Measurements from ENCODE around the gene HIPK2.
A peak's percentile ranks its signal among the peaks of the same experiment; 100 is the strongest.
"Not testable (repeated sequence)": the region's sequence is repeated elsewhere in the genome, so short reads cannot be mapped to it uniquely, and the experiment has no call there.

The HIPK2 gene

DNA sequence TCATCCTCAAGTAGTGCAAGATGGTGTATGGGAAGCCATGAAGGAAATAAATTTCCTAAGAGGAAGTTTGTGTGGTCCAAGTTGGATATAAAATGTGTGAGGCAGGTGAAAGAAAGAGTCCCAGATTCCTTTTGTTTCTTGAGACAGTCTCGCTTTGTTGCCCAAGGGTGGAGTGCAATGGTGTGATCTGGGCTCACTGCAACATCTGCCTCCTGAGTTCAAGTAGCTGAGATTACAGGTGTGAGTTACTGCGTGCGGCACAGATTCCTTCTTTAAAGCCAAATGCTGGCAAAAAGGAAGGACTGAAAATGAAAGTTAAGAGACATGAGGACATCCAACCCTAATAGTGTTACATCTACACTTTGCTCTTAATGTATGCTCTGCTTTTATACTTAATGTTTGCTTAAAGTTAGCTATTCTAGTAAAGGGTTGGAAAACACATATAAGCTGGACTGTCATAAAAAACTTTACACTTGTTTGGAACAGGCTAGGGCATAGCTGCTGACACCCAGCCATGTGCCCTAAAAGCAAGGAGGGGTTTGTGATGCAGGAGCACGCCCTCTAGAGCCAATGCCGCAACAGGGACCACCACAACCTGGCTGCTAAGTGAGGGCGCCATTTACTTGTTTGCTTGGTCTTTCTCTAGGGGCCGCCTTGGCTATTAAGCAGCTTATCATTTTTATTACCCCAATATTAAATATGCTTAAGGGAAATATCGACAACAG is 219.8 kb downstream of the HIPK2 start:
- no peaks in the 10 kb centered on the region for H3K9me3 ChIP-seq (ENCODE audit: insufficient read depth, low read depth, low read length)
- WGBS, result 84% methylated on average over 8 of the region's 8 CpGs
- no peak overlapping the region for H3K4me3 ChIP-seq (ENCODE audit: low read length)
- 0 out of 2 replicates have a peak, but pooled peaks cover 6% of the 10 kb centered on the region for H3K4me1 ChIP-seq (ENCODE audit: insufficient read depth, low read length)
- H3K27me3 ChIP-seq (ENCODE audit: insufficient read depth, low read length), result no peaks in the 10 kb centered on the region
- H3K36me3 ChIP-seq (ENCODE audit: insufficient read depth, low read length), result no peaks in the 10 kb centered on the region
- H3K9ac ChIP-seq (ENCODE audit: low read depth, low read length), result no peak overlapping the region
- H3K27ac ChIP-seq (ENCODE audit: low read depth, low read length), result no peak overlapping the region

- not testable (repeated sequence) for H3K4me1 ChIP-seq (ENCODE audit: insufficient read depth, low read length); H3K9ac ChIP-seq (ENCODE audit: low read depth, low read length); H3K4me3 ChIP-seq (ENCODE audit: low read length); H3K27me3 ChIP-seq (ENCODE audit: insufficient read depth, low read length); H3K36me3 ChIP-seq (ENCODE audit: insufficient read depth, low read length); H3K9me3 ChIP-seq (ENCODE audit: insufficient read depth, low read depth, low read length)
- peak overlapping the region; percentile 63; the same call in 1 of the 2 replicates for H3K27ac ChIP-seq (ENCODE audit: low read depth, low read length)
- 74% methylated on average over 8 of the region's 8 CpGs for WGBS
Measured at GRCh38 chr7:139553991-139554700, 223.7 kb downstream of the HIPK2 start.

DNA sequence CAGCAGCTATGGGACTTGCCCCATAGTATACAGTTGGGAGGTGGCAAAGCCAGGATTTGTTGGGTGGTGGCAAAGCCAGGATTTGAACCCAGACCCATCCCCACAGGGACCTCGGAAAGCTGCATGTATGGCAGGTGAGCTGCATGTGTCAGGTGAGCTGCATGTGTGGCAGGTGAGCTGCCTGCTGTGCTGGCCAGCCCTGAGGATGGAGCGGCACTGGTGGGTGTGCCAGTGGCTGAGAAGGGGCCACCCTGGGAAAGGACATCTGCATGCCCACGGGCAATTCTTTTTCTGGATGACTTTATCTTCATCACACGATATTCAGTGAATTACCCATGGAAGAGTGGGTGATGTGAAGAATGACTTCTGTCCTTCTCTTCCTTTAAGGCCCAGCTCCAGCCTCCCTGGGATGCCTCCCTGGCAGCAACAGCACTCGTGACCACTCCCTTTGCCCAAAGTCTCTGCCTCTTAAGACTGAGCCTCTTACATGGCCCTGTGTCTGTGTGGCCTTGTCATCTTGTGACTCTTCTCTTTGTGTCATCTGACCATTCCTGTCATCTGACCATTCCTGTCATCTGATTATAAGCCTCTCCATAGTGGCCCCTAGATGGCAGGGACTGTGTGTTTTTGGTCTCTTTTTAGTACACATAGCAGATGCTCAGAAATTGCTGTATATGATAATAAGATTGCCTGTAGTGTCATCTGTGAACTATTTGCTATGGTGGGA is 229.3 kb downstream of the HIPK2 start:
- no peak overlapping the region for H3K4me3 ChIP-seq (ENCODE audit: low read length)
- 91% methylated on average over 5 of the region's 5 CpGs for WGBS
- no peak overlapping the region for H3K9ac ChIP-seq (ENCODE audit: low read depth, low read length)

DNA sequence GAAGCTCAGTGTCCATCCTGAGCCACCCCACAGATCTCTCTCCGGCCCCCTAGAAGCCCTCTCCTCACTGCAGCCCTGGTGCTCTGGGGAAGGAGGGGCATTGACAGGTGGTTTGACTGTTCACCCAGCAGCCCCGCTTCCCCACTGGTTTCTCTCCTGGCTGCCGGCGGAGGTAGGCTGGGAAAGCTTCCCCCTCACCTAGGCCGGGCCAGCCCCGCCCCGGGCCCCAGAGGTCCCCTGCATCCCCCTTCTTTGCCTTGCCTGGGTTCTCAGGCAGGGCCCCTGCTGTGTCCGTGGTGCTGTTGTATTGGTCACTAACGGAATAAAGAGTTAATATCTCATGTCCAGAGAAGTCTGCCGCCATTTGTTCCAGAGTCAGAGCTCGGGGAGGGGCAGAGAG is 233.2 kb downstream of the HIPK2 start:
- no peak overlapping the region for H3K4me3 ChIP-seq (ENCODE audit: low read length)
- H3K4me1 ChIP-seq (ENCODE audit: insufficient read depth, low read length), result no peaks in the 10 kb centered on the region
- no peaks in the 10 kb centered on the region for H3K27me3 ChIP-seq (ENCODE audit: insufficient read depth, low read length)
- 95% methylated on average over 11 of the region's 11 CpGs for WGBS
- H3K36me3 ChIP-seq (ENCODE audit: insufficient read depth, low read length), result no peaks in the 10 kb centered on the region
- H3K9me3 ChIP-seq (ENCODE audit: insufficient read depth, low read depth, low read length), result no peaks in the 10 kb centered on the region
- no peak overlapping the region for H3K9ac ChIP-seq (ENCODE audit: low read depth, low read length)
- H3K27ac ChIP-seq (ENCODE audit: low read depth, low read length), result no peak overlapping the region

More for the DNA sequence above, 229.3 kb downstream of the HIPK2 start:
- no peak overlapping the region for H3K27ac ChIP-seq (ENCODE audit: low read depth, low read length)
- H3K9me3 ChIP-seq (ENCODE audit: insufficient read depth, low read depth, low read length), result no peaks in the 10 kb centered on the region
- H3K4me1 ChIP-seq (ENCODE audit: insufficient read depth, low read length), result no peaks in the 10 kb centered on the region
- no peaks in the 10 kb centered on the region for H3K27me3 ChIP-seq (ENCODE audit: insufficient read depth, low read length)
- no peaks in the 10 kb centered on the region for H3K36me3 ChIP-seq (ENCODE audit: insufficient read depth, low read length)

DNA sequence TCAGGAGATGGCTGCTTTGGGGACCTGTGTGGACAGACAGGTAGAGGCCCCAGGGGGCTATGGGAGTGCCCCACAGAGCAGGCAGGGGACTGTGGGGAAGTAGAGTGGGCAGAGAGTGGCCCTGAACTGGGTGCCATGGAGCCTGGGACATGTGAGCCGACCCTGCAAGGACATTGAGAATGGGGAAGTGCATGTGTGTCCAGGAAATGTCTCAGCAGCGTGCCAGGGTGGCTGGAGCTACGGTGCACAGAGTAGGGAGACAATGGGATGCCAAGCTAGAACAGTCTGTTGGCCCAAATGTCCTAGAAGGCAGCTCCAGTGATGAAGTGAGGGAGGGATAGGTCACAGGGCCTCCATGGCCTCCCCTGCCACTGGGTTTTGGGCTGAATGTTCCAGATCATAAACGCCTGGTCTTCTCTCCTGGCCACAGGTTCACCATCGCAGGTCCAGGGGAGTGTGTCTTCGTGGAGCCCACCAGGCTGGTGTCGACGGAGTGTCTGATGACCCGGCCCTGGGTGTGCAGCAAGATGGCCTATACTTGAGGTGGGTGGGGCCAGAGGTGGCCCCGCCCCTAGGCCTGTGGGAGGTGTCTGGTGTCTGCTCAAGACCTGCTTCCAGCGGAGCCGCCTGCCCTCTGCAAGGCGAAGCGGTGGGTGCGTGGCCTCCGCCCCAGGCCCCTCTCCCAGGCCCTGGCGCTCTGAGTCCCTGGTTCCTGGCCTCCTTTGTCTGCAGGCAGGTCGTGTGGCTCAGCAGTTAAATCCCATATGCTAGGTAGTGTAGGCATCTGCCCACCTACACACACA is 233.8 kb downstream of the HIPK2 start:
- Histone ChIP-seq H3K36me3 (ENCODE audit: insufficient read depth, low read length) (no peaks in the 10 kb centered on the region), H3K9ac (ENCODE audit: low read depth, low read length) (no peak overlapping the region), H3K27ac (ENCODE audit: low read depth, low read length) (no peak overlapping the region), H3K4me3 (ENCODE audit: low read length) (no peak overlapping the region), H3K9me3 (ENCODE audit: insufficient read depth, low read depth, low read length) (no peaks in the 10 kb centered on the region), H3K4me1 (ENCODE audit: insufficient read depth, low read length) (no peaks in the 10 kb centered on the region), H3K27me3 (ENCODE audit: insufficient read depth, low read length) (no peaks in the 10 kb centered on the region)
- 90% methylated on average over 18 of the region's 18 CpGs for WGBS

DNA sequence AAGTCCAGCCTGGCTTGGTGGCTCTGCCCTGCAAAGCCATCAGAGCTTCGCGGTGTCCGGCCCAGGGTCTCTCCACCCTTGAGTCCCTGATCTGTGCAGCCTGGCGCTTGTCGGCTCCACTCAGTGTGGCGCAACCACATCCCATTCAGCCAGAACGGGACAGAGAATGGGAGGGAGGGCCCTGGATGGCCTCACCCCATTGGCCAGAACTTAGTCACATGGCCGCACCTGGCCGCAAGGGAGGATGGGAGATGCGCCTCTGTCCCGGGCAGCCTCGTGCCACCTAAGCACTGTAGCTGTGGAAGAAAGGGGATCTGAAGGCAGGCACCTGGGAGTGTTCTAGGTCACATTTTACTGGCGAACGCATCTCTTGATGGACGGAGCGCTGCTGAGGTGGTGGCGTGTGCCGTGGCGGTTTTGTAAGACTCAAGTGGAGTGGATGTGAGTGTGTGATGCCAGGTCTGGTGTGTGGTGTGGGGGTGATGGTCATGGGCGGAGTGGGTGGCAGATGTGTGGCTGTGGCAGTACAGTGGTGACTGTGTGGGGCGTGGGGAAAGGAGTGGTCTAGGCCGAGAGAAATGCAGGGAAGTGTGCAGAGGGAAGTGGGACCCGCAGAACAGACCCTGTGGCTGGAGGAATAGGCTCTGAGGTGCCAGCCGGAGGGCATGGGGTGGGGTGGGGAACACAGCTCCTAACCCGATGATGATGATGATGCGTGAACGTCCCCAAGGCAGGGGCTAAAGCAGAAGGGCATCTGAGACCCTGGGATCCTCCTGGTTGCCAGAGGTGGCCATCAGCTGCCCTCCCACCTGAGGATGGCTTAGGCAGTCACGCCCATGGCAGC is 235.3 kb downstream of the HIPK2 start:
- H3K9me3 ChIP-seq (ENCODE audit: insufficient read depth, low read depth, low read length), result no peaks in the 10 kb centered on the region
- H3K27me3 ChIP-seq (ENCODE audit: insufficient read depth, low read length), result no peaks in the 10 kb centered on the region
- no peak overlapping the region for H3K9ac ChIP-seq (ENCODE audit: low read depth, low read length)
- H3K4me1 ChIP-seq (ENCODE audit: insufficient read depth, low read length), result no peaks in the 10 kb centered on the region
- H3K36me3 ChIP-seq (ENCODE audit: insufficient read depth, low read length), result no peaks in the 10 kb centered on the region
- H3K27ac ChIP-seq (ENCODE audit: low read depth, low read length), result no peak overlapping the region
- no peak overlapping the region for H3K4me3 ChIP-seq (ENCODE audit: low read length)
- WGBS, result 94% methylated on average over 28 of the region's 28 CpGs

- 72% methylated on average over 21 of the region's 21 CpGs for whole genome bisulfite sequencing
- no peak overlapping the region for H3K9ac ChIP-seq (ENCODE audit: low read depth, low read length)
- H3K27me3 ChIP-seq (ENCODE audit: insufficient read depth, low read length), result no peaks in the 10 kb centered on the region
- no peak overlapping the region for H3K4me3 ChIP-seq (ENCODE audit: low read length)
- H3K9me3 ChIP-seq (ENCODE audit: insufficient read depth, low read depth, low read length), result no peaks in the 10 kb centered on the region
- no peak overlapping the region for H3K27ac ChIP-seq (ENCODE audit: low read depth, low read length)
- H3K36me3 ChIP-seq (ENCODE audit: insufficient read depth, low read length), result no peaks in the 10 kb centered on the region
- 0 out of 2 replicates have a peak, but pooled peaks cover 5% of the 10 kb centered on the region for H3K4me1 ChIP-seq (ENCODE audit: insufficient read depth, low read length)
Measured at GRCh38 chr7:139541600-139542307, 236.0 kb downstream of the HIPK2 start.

- no peaks in the 10 kb centered on the region for H3K9me3 ChIP-seq (ENCODE audit: insufficient read depth, low read depth, low read length)
- no peak overlapping the region for H3K9ac ChIP-seq (ENCODE audit: low read depth, low read length)
- WGBS, result 64% methylated on average over 12 of the region's 12 CpGs
- H3K27ac ChIP-seq (ENCODE audit: low read depth, low read length), result no peak overlapping the region
- H3K36me3 ChIP-seq (ENCODE audit: insufficient read depth, low read length), result no peaks in the 10 kb centered on the region
- 0 out of 2 replicates have a peak, but pooled peaks cover 5% of the 10 kb centered on the region for H3K4me1 ChIP-seq (ENCODE audit: insufficient read depth, low read length)
- no peaks in the 10 kb centered on the region for H3K27me3 ChIP-seq (ENCODE audit: insufficient read depth, low read length)
- H3K4me3 ChIP-seq (ENCODE audit: low read length), result no peak overlapping the region
Measured at GRCh38 chr7:139540203-139540602, 237.6 kb downstream of the HIPK2 start.

DNA sequence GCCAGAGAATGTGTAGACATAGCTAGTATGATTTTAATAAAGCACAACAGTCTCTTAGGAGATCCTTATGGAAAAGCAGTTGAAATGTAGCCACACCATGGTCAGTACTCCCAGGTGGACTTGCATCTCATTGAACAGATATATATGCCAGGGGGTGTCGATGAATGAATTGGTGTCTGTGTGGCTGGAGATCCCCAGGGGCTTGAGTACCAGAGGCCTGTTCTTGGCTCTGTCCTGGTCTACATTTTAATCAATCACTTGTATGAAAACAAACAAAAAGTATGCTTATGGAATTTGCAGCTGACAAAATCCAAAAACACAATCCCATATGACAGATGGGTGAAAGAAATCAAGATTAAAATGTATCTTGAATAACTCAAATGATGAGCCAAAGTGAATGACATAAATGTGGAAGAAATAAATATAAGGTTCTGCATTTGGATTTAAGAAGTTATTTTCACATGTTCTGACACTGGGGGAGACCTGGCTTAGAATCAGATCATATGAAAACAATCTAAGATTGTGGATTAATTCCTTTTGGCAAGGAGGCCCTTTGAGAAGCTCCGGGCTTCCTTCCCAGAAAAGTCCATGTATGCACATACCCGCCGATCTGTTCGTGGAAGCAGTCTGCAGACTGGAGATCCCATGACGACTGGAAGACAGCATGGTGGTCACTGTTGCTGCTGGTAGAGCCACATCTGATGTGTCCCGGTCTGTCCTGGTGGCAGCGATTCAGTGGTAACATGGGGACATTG is 238.7 kb downstream of the HIPK2 start:
- H3K4me1 ChIP-seq (ENCODE audit: insufficient read depth, low read length), result 0 out of 2 replicates have a peak, but pooled peaks cover 5% of the 10 kb centered on the region
- no peak overlapping the region for H3K4me3 ChIP-seq (ENCODE audit: low read length)
- no peaks in the 10 kb centered on the region for H3K36me3 ChIP-seq (ENCODE audit: insufficient read depth, low read length)
- H3K27ac ChIP-seq (ENCODE audit: low read depth, low read length), result no peak overlapping the region
- no peak overlapping the region for H3K9ac ChIP-seq (ENCODE audit: low read depth, low read length)
- no peaks in the 10 kb centered on the region for H3K27me3 ChIP-seq (ENCODE audit: insufficient read depth, low read length)
- no peaks in the 10 kb centered on the region for H3K9me3 ChIP-seq (ENCODE audit: insufficient read depth, low read depth, low read length)
- 91% methylated on average over 8 of the region's 8 CpGs for WGBS
